Measurements from ENCODE around the gene NFX1.

DNA sequence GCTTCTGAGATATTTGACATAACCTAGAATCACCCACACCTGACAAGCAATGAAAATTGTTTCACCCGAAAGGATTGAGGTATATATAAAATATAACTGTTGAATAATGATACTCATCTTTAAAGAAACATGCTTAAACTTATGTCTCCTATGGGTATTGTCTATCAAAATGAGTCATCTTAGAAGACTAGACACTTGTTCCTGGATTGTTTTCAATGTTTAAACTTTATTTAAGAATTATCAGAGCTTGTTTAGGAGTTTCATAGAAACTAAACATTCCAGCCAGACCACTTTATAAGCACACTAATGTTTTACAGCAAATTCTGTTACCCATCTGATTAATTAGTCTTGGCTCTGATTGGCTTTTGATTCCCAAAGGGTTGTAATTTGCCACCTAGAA is 19.6 kb downstream of the NFX1 start:
- no peak for TF ChIP-seq POLR2A (IDR thresholded peaks at IDR 0.05)
- TF ChIP-seq, protein P1, sequence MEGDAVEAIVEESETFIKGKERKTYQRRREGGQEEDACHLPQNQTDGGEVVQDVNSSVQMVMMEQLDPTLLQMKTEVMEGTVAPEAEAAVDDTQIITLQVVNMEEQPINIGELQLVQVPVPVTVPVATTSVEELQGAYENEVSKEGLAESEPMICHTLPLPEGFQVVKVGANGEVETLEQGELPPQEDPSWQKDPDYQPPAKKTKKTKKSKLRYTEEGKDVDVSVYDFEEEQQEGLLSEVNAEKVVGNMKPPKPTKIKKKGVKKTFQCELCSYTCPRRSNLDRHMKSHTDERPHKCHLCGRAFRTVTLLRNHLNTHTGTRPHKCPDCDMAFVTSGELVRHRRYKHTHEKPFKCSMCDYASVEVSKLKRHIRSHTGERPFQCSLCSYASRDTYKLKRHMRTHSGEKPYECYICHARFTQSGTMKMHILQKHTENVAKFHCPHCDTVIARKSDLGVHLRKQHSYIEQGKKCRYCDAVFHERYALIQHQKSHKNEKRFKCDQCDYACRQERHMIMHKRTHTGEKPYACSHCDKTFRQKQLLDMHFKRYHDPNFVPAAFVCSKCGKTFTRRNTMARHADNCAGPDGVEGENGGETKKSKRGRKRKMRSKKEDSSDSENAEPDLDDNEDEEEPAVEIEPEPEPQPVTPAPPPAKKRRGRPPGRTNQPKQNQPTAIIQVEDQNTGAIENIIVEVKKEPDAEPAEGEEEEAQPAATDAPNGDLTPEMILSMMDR (IDR thresholded peaks at IDR 0.05), result no peak

Measured in vagina (tissue), 2 donors.